Measurements from ENCODE around the gene TRIM59. TPM values are rescaled to one million over a fixed set of nuclear protein-coding genes. Genes with fewer than 3 reads are reported as not detected.
A peak's percentile ranks its signal among the peaks of the same experiment; 100 is the strongest.
"Not testable (repeated sequence)": the region's sequence is repeated elsewhere in the genome, so short reads cannot be mapped to it uniquely, and the experiment has no call there.

TRIM59 gene
- total RNA-seq, 1 donor from 2014 or later: 19.4 TPM

- no peak for DNase-seq (ENCODE audit: low read depth in 2 of 2)
Measured at GRCh38 chr3:160455846-160456245, 6.3 kb upstream of the TRIM59 start.

- no peak for DNase-seq (ENCODE audit: low read depth in 2 of 2)
Measured at GRCh38 chr3:160454995-160455394, 5.4 kb upstream of the TRIM59 start.

- DNase-seq (ENCODE audit: low read depth in 2 of 2): not testable (repeated sequence)
Measured at GRCh38 chr3:160452251-160452650, 2.7 kb upstream of the TRIM59 start.

DNA sequence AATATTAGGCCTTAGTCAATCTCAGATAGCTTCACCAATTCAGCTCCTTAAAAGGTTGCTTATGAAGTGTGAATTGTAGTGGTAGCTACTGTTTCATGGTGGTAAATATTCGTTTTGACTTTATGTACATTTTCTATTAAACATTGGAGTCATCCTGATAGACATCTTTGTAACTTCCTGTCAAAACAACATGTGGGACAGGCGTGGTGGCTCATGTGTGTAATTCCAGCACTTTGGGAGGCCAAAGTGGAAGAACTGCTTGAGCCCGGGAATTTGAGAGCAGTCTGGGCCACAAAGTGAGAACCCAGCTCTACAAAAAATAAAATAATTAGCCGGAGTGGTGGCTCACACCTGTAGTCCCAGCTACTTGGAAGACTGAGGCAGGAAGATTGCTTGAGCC is 2.0 kb upstream of the TRIM59 start:
- peak; percentile 4 to 17 for DNase-seq (ENCODE audit: low read depth in 2 of 2)

DNA sequence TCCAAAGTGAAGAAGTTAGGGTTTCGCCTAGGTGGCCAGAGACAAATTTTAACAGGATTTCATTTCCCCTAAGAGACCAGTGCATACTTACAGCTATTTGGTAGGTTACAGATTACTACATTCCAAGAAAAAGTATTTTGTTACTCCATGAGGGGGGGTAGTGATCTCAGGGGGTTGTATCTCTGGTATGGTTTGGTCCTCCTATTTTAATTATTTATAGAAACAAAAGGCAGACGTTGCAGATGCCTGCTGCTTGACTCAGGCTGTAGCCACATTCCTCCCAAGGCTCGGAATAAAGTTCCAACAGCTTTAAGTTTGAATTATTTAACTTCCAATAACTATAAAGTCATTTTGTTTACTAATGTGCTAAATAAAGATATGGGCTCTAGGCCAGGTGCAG is 1.3 kb upstream of the TRIM59 start:
- no peak for DNase-seq (ENCODE audit: low read depth in 2 of 2)

- peak; percentile 27 to 66 for DNase-seq (ENCODE audit: low read depth in 2 of 2)
Measured at GRCh38 chr3:160448845-160449635, 546 bp downstream of the TRIM59 start.

DNA sequence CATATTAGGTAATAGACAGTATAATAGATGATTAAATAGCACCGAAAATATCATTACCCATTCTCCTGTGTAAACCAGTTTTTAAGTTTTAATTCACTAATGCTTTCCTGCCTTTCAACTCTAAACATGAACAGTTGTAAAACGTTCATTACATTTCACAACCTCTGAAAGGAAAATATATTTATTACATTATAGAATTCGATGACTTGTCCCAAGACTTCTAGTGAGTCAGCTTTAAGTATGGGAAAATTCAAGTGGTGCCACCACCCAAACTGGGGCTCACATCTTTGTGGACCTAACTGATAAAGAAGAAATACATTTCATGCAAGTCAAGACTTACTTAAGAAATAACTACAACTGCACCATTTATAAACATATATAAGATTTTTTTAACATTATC is 2.0 kb downstream of the TRIM59 start:
- no peak for DNase-seq (ENCODE audit: low read depth in 2 of 2)

- no peak for DNase-seq (ENCODE audit: low read depth in 2 of 2)
Measured at GRCh38 chr3:160446522-160447056, 3.0 kb downstream of the TRIM59 start.

GRCh38 chr3:160445854-160446253 is 3.7 kb downstream of the TRIM59 start:
- no peak for DNase-seq (ENCODE audit: low read depth in 2 of 2)

DNA sequence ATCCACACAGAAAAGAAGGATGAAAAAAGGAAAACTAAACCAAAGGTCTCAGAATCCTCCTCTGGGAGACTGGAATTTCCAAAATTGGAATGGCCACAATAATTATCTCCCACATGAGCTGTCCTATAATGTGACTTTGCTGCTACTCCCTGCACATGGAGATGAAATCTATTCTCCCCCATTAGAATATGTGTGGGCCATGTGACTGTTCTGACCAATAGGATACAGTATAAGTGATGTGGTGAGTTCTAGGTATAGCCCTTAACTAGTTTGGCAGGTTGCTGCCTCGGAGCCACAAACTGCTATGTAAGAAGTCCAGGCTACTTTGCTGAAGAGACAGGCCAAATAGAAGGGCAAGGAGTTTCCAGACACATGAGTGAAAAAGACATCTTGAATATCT is 5.2 kb downstream of the TRIM59 start:
- DNase-seq (ENCODE audit: low read depth in 2 of 2): no peak

DNA sequence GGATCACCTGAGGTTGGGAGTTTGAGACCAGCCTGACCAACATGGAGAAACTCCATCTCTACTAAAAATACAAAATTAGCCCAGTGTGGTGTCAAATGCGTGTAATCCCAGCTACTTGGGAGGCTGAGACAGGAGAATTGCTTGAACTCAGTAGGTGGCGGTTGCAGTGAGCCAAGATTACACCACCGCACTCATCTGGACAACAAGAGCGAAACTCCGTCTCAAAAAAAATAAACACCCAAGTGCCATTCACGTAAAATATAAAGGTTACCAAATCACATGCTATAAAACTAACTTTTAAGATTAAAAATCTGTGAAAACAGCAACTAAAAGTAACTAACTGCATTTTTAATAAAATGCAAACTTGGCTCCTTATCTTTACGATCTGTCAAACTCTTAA is 8.9 kb downstream of the TRIM59 start:
- no peak for DNase-seq (ENCODE audit: low read depth in 2 of 2)

GRCh38 chr3:160437083-160437455 is 12.5 kb downstream of the TRIM59 start:
- no peak for DNase-seq (ENCODE audit: low read depth in 2 of 2)

DNA sequence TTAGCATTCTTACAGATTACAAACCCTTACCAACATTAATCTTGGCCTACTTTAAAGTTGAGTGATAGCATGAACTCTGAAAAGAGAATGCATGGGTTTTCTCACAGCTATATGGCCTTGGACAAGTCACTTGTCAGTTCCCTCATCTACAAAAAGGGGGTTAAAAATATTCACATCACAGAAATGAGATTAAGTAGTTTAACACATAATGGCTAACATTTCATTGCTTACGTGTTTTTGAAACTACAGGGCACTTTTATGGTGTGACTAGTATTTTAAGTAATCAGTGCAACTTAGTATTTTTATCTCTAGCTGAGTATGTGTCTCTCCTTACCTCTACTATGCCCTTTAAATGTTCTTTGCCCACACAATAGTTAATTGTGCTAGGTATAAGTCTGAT is 13.8 kb downstream of the TRIM59 start:
- DNase-seq (ENCODE audit: low read depth in 2 of 2): no peak

DNA sequence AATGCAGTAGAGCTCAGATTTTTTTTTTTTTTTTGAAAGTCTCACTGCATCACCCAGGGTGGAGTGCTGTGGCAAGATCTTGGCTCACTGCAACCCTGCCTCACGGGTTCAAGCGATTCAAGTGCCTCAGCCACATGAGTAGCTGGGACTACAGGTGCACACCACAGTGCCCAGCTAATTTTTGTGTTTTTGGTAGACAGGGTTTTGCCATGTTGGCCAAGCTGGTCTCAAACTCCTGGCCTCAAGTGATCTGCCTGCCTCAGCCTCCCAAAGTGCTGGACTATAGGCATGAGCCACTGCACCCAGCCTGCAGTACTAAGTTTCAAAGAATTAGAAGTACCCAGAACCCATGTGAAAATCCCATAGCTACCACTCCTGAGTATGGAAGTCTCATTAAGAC is 14.5 kb downstream of the TRIM59 start:
- no peak for DNase-seq (ENCODE audit: low read depth in 2 of 2)

DNA sequence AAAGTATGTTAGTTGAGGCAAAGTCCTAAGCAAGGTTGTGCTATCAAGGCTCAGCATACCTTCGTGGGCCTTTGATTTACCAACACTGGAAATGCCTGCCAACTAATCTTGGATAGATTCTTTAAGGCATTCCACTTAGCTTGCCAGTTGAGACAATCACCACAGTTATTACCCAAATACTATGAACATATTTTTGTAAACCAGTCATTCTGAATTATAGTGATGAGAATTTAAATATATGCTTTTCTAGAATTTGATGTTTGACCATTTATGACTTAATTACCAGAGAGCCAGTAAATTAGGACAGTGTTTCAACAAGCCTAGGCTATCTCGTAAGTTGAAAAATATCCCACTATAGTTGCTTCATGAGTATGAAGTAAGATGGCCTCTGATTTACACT is 15.5 kb downstream of the TRIM59 start:
- no peak for DNase-seq (ENCODE audit: low read depth in 2 of 2)

GRCh38 chr3:160427832-160428424 is 21.7 kb downstream of the TRIM59 start:
- no peak for DNase-seq (ENCODE audit: low read depth in 2 of 2)

DNA sequence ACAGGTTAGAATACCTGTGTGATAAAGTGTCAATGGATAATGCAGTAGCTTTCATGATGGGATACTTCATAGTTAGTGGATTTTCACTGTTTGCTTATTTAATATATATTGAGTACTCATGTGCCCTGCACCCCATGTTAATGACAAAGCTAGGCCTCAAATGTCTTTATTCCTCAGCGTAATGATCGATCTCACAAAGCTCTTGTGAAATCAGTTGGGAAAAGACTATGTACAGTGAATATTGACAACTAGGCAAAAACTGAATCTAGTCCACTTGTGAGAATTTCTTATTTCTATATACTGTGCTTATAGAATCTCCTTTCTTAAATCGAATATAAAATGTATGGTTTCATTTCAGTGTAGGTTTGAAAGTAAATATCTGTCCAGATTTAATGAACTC is 32.3 kb downstream of the TRIM59 start:
- no peak for DNase-seq (ENCODE audit: low read depth in 2 of 2)

- peak; percentile 76 to 88 for DNase-seq (ENCODE audit: low read depth in 2 of 2)
Measured at GRCh38 chr3:160413613-160414248, 35.9 kb downstream of the TRIM59 start.

GRCh38 chr3:160412477-160412876 is 37.1 kb downstream of the TRIM59 start:
- DNase-seq (ENCODE audit: low read depth in 2 of 2): no peak

DNA sequence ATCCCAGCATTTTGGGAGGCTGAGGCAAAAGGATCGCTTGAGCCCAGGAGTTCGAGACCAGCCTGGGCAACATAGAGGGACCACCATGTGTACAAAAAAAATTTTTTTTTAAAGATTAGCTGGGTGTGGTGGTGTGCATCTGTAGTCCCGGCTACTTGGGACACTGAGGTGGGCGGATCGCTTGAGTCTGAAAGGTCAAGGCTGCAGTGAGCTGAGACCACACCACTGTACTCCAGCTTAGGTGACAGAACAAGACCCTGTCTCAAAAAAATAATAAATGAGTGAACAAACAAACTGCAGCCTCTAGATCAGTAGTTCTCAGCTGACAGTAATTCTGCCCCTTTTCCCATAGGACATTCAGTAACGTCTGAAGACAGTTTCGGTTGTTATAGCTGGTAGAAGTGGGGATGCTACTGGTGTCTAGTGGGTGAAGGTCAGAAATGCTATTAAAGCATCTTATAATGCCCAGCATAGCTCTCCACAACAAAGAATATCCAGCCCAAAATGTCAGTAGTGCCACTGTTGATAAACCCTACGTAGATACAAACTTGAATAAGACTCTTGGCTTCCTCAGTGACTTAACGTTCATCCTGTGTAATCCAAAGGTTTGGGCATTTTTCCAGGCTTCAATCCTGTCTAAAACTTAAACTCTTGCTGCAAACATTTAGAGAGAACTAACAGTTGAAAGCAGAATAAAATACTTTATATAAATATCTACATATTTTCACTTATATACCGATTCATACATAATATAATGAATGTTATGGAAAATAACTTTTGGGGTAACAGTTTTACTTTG is 39.6 kb downstream of the TRIM59 start:
- DNase-seq (ENCODE audit: low read depth in 2 of 2): peak in 1 of 2 donors; percentile 29

- DNase-seq (ENCODE audit: low read depth in 2 of 2): peak in 1 of 2 donors; percentile 52
Measured at GRCh38 chr3:160403796-160404470, 45.7 kb downstream of the TRIM59 start.
